ENCODE measurements around the gene PRDM15.

GRCh38 chr21:41824466-41825207 lies 54.5 kb downstream of the PRDM15 start:
- TF ChIP-seq CTCF (conservative IDR thresholded peaks at IDR 0.05; ENCODE audit: low read depth in 2 of 2), result no peak
- no peak for TF ChIP-seq CREB1 (CRISPR knock-in tag; IDR thresholded peaks at IDR 0.05; ENCODE audit: low read depth)
- no peak for TF ChIP-seq POLR2AphosphoS5 (IDR thresholded peaks at IDR 0.05; ENCODE audit: low read depth)
- no peak for TF ChIP-seq NANOG (IDR thresholded peaks at IDR 0.05; ENCODE audit: borderline replicate concordance)
- no peak for TF ChIP-seq EZH2 (IDR thresholded peaks at IDR 0.05; ENCODE audit: low read depth, unreplicated experiment)
- TF ChIP-seq EZH2phosphoT487 (IDR thresholded peaks at IDR 0.05; ENCODE audit: unreplicated experiment), result no peak
- TF ChIP-seq JUNB (IDR thresholded peaks at IDR 0.05; ENCODE audit: unreplicated experiment), result no peak
- TF ChIP-seq REST (IDR thresholded peaks at IDR 0.05; ENCODE audit: unreplicated experiment), result no peak
- no peak for TF ChIP-seq ZNF114 (CRISPR knock-in tag; IDR thresholded peaks at IDR 0.05)
- TF ChIP-seq ZNF331 (CRISPR knock-in tag; IDR thresholded peaks at IDR 0.05; ENCODE audit: low read depth), result no peak
- no peak for TF ChIP-seq ETS1 (IDR thresholded peaks at IDR 0.05)
- no peak for TF ChIP-seq ZNF462 (CRISPR knock-in tag; IDR thresholded peaks at IDR 0.05)
- no peak for TF ChIP-seq STAT1 (IDR thresholded peaks at IDR 0.05; ENCODE audit: unreplicated experiment)

Measured in GM23338 (cell line).